ENCODE measurements around the gene SAPCD2. TPM values are rescaled to one million over a fixed set of nuclear protein-coding genes. Genes with fewer than 3 reads are reported as not detected.

SAPCD2 gene
- total RNA-seq, 1 experiment from 2014 or later, result 15.7 TPM

DNA sequence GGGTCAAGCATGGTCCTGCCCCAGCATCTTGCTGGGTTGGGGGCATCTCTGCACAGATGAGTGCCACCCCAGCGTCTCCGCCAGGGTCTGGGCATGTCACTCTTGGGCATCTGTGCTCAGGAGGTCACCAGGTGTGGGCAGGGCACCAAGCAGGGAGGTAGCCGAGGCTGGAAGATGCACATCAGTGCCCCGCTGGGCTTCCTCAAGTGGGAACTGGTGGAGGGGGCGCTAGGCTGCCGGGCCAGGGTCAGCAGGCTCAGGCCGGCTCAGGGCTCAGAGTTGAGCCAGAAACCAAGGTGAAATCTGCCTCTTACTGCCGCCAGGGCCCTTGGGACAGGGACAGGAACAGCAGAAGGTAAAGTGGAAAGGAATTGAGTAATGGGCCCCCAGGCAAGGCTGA lies 34.4 kb downstream of the SAPCD2 start:
- peaks cover 11% of the 10 kb centered on the region for H3K36me3 Mint-ChIP-seq (ENCODE audit: insufficient read depth, unreplicated experiment)
- no TSS peak for BruUV-seq (replicated peaks)
- intact Hi-C loops (cut with micrococcal nuclease), result loop anchor here (1.0 to 2.0 kb wide), 3 partner anchors 88 to 249 kb away; partner anchors contain the start of gene AJM1
- ChIA-PET CTCF (interaction anchor here (0.5 to 3.1 kb wide), 27 partner anchors 9 to 335 kb away, joined by 3 to 27 read pairs (median 5); partner anchors contain the start of genes MAN1B1, RABL6 and SAPCD2), POLR2A (interaction anchor here (1.1 to 1.5 kb wide), 3 partner anchors 9 to 194 kb away, joined by 3 to 4 read pairs (median 4); partner anchors contain the start of gene AJM1)
- H3K4me1 Mint-ChIP-seq (ENCODE audit: insufficient read depth, unreplicated experiment), result no peaks in the 10 kb centered on the region
- TF ChIP-seq, protein P1, sequence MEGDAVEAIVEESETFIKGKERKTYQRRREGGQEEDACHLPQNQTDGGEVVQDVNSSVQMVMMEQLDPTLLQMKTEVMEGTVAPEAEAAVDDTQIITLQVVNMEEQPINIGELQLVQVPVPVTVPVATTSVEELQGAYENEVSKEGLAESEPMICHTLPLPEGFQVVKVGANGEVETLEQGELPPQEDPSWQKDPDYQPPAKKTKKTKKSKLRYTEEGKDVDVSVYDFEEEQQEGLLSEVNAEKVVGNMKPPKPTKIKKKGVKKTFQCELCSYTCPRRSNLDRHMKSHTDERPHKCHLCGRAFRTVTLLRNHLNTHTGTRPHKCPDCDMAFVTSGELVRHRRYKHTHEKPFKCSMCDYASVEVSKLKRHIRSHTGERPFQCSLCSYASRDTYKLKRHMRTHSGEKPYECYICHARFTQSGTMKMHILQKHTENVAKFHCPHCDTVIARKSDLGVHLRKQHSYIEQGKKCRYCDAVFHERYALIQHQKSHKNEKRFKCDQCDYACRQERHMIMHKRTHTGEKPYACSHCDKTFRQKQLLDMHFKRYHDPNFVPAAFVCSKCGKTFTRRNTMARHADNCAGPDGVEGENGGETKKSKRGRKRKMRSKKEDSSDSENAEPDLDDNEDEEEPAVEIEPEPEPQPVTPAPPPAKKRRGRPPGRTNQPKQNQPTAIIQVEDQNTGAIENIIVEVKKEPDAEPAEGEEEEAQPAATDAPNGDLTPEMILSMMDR (IDR thresholded peaks at IDR 0.05; ENCODE audit: unreplicated experiment), result no peak
- H3K27ac Mint-ChIP-seq (ENCODE audit: low read depth, unreplicated experiment), result no peak overlapping the region
- no peak overlapping the region for H3K4me3 Mint-ChIP-seq (ENCODE audit: unreplicated experiment)
- H3K9me3 Mint-ChIP-seq (ENCODE audit: unreplicated experiment), result no peaks in the 10 kb centered on the region
- no peak for DNase-seq (ENCODE audit: unreplicated experiment)
- no peaks in the 10 kb centered on the region for H3K27me3 Mint-ChIP-seq (ENCODE audit: insufficient read depth, unreplicated experiment)

DNA sequence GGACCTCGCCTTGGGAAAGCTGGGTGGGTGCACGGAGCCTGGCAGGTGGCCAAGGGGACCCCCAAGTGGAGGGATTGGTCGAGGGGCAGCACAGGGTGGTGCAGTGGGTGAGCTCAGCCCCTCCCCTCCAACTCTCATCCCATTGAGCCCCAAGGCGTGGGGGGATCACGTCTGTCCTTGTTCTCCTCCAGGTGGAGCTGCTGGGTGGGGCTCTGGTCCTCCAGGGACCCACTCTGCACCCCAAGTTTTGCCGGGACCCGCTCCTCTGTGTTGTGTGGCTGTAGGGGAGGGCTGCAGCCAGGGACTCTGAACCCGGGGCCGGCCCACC lies 34.9 kb downstream of the SAPCD2 start:
- Mint-ChIP-seq H3K36me3 (ENCODE audit: insufficient read depth, unreplicated experiment) (peaks cover 11% of the 10 kb centered on the region), H3K9me3 (ENCODE audit: unreplicated experiment) (no peaks in the 10 kb centered on the region), H3K27me3 (ENCODE audit: insufficient read depth, unreplicated experiment) (no peaks in the 10 kb centered on the region), H3K4me1 (ENCODE audit: insufficient read depth, unreplicated experiment) (no peaks in the 10 kb centered on the region), H3K27ac (ENCODE audit: low read depth, unreplicated experiment) (no peak overlapping the region), H3K4me3 (ENCODE audit: unreplicated experiment) (no peak overlapping the region)
- ChIA-PET CTCF (interaction anchor here (0.6 to 3.1 kb wide), 32 partner anchors 9 to 306 kb away, joined by 3 to 27 read pairs (median 5); partner anchors contain the start of genes MAN1B1, RABL6 and SAPCD2), POLR2A (interaction anchor here (0.8 to 1.5 kb wide), 9 partner anchors 9 to 235 kb away, joined by 3 to 5 read pairs (median 4); partner anchors contain the start of genes AJM1, ANAPC2, PAXX and SSNA1)
- TF ChIP-seq, protein P1 (IDR thresholded peaks at IDR 0.05; ENCODE audit: unreplicated experiment), result peak; percentile 14
- DNase-seq (ENCODE audit: unreplicated experiment), result no peak
- BruUV-seq (replicated peaks), result no TSS peak
- intact Hi-C loops (cut with micrococcal nuclease), result loop anchor here (1.0 to 2.0 kb wide), 3 partner anchors 87 to 248 kb away; partner anchors contain the start of gene AJM1

DNA sequence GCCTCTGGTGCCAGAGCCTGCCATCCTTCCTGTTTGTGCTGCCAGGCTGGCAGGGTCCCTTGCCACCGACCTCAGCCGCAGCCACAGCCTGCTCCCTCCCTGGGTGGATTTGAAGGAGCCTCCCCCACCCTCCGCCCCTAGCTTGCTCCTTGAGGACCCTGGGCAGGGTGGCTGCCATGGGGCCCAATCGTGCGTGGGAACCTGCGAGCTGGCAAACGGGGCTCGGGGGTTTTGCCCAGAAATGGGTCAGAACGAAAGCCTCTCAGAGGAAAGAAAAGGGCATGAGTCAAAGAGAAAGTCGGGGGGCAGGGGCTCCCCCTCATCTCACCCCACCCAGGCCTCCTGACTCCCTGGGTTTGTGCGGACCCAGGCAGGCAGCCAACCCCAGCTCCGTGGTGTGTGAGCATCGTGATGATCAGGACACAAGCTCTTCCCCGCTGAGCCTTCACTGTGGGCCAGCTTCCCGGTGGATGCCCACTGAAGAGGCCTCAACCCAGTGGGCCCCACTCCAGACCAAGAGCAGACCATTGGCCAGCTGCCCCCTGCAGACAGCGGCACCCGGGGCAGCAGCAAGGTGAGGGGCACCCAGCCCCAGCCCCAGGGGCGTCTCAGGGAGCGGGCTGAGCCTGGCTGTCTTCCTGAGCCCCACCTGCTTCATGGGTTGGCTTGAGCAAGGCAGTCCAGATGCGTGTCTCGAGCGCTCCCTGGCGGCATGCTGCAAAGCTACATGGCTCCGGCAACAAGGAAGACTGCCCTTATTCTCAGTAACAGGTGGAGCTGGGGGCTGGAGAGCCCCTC lies 35.4 kb downstream of the SAPCD2 start:
- H3K4me3 Mint-ChIP-seq (ENCODE audit: unreplicated experiment), result peak overlapping the region; percentile 25
- CTCF ChIA-PET, result interaction anchor here (0.5 to 3.1 kb wide), 40 partner anchors 9 to 519 kb away, joined by 3 to 27 read pairs (median 4); partner anchors contain the start of genes FBXW5, MAN1B1, RABL6 and SAPCD2
- POLR2A ChIA-PET, result interaction anchor here (0.8 to 1.5 kb wide), 10 partner anchors 8 to 235 kb away, joined by 3 to 5 read pairs (median 4); partner anchors contain the start of genes AJM1, ANAPC2, PAXX and SAPCD2
- no TSS peak for BruUV-seq (replicated peaks)
- TF ChIP-seq, protein P1 (IDR thresholded peaks at IDR 0.05; ENCODE audit: unreplicated experiment), result peak; percentile 87
- no peaks in the 10 kb centered on the region for H3K27me3 Mint-ChIP-seq (ENCODE audit: insufficient read depth, unreplicated experiment)
- peak; percentile 81 for DNase-seq (ENCODE audit: unreplicated experiment)
- H3K27ac Mint-ChIP-seq (ENCODE audit: low read depth, unreplicated experiment), result no peak overlapping the region
- no peaks in the 10 kb centered on the region for H3K4me1 Mint-ChIP-seq (ENCODE audit: insufficient read depth, unreplicated experiment)
- peaks cover 11% of the 10 kb centered on the region for H3K36me3 Mint-ChIP-seq (ENCODE audit: insufficient read depth, unreplicated experiment)
- no peaks in the 10 kb centered on the region for H3K9me3 Mint-ChIP-seq (ENCODE audit: unreplicated experiment)
- intact Hi-C loops (cut with micrococcal nuclease), result loop anchor here (1.0 to 2.0 kb wide), 3 partner anchors 87 to 248 kb away; partner anchors contain the start of gene AJM1

Measured in MCF 10A (cell line).